GM12873 (cell line): ENCODE measurements around the gene FAM118B.

Experiments used
- CTCF ChIP-seq: IDR thresholded peaks from 2 replicates; pipeline ENCODE4 v1.5.1; 2012; ENCODE audit warnings: low read depth, mild to moderate bottlenecking, moderate library complexity, low read length, control low read depth; ENCODE audit not compliant: insufficient read depth; ENCODE audit errors: missing control alignments

FAM118B gene

DNA sequence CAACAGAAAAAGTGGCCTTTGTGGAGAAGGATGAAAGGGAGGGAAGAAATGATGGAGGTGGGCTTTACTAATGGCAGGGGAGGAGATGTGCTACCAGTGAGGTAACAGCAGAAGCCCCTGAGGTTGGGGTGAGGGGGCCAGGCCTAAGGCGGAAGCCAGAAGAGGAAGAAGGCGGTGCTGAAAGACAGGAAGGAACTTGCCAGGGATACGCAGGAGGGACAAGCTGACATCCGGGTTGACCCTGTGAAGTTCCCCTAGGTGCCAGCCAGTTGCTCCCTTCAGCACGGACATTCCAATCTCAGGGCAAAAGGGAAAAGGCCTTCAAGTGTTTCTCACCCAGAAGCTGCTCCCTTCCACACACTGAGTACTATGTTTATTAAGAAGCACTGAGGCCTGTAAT is 69.0 kb downstream of the FAM118B start:
- TF ChIP-seq CTCF: no peak

DNA sequence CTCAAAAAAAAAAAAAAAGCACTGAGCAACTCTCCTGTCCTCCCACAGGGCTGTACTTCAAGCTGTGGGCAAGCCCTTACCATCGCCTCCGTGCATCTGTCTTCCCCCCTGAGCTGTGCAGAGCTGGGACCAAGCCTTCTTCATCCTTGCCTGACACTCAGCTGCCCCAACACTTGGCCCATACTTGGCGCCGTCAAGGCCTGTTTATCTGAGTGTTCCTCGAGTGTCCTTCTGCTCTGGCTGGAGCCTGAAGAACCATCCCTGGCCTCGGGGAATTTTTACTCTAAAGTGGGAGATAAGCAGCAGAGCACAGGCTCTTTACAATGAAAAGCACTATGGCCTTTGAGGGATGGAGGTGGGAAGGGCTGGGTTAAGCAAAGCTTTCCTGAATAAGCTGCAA is 69.7 kb downstream of the FAM118B start:
- TF ChIP-seq CTCF: no peak

DNA sequence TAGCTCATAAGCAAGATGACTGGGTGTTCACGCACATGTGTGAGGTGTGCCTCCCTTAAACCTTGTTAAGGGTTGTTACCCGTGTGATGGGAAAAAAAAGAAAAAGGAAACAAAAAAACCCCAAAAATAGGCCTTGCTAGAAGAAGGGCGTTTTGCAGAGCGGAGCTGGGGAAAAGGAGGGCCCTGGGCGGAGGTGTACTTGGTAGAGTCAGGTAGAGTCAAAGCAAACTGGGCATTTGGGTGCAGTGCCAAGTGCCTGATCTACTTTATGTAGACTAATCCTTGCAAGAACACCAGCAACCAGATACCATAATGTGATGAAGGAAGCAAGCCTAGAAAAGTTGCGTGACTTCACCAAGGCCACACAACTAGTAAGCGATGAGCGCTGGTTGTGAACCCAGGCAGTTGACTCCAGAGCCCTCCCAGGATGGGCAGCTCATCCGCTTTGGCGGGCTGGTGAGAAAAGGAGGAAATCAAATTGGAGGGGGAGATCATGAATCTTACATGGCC is 70.1 kb downstream of the FAM118B start:
- no peak for TF ChIP-seq CTCF

GRCh38 chr11:126282361-126282735 is 70.8 kb downstream of the FAM118B start:
- no peak for TF ChIP-seq CTCF

GRCh38 chr11:126282736-126283591 is 71.4 kb downstream of the FAM118B start, which contains the start of gene TIRAP:
Gene TIRAP (plus strand): TSS chr11:126283093. CDS start chr11:126290895, 7,802 bp downstream.
- TF ChIP-seq CTCF: no peak

DNA sequence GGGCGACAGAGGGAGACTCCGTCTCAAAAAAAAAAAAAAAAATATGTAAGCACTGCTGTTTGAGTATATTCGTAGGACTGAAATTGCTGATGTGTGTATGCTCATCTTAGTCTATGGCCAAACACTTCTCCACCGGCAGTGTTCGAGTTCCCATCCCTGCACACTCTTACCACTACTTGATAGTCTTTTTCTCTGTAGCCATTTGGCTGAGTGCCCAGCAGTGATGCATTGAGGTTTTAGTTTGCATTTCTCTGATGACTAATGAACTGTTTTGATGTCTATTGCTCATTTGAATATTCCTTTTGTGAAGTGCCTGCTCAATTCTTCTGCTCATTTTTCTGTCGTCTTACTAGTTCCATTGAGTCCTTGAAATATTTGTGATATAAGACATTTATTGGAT is 73.2 kb downstream of the FAM118B start:
- no peak for TF ChIP-seq CTCF

DNA sequence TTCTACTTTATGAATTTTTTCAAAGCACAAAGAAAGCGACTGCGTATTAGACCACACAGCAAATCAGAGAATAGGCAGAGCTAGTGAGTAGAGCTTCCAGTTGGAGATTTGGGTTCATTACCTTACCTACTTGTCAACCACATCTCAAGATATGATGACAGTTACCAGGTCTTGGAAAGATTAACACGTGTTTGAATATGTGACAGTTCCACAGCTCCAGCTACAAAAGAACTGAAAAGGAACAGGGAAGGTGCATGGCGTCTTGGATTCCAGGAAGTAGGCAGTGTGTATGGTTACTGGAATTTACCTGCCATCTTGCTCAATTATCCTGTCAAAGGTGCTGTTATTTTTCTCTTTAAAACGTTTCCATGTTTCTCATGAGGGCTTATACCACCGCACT is 76.7 kb downstream of the FAM118B start:
- no peak for TF ChIP-seq CTCF
